Right ventricle myocardium superior (tissue), 1 donor: ENCODE measurements around the gene CPN2. TPM values are rescaled to one million over a fixed set of nuclear protein-coding genes. Genes with fewer than 3 reads are reported as not detected.

ENCODE experiments used
- ATAC-seq: fragments of 200-7000 bp; cut with Tn5 transposase; one replicate; pipeline ENCODE4 v1.9.1; 2020; ENCODE audit warnings: mild to moderate bottlenecking; ENCODE audit not compliant: poor library complexity
- DNase-seq: peaks from one replicate; pipeline ENCODE4 v3.0.0-alpha.2; 2020
- intact Hi-C: fragments of 100-400 bp; cut with DNase I; formaldehyde crosslinking; loops from one replicate; pipeline ENCODE4 v1.11.2; 2022
- total RNA-seq: library from RNA; stranded (reverse); fragmentation: NEBNext Ultra II Directional; extraction: Animal tissue kit (Norgen Biotek cat#: 25700); gene quantifications from one replicate; pipeline ENCODE4 v1.2.1, GENCODE V29; 2021
- donor health status: DM: no; HTN: yes; CAD: no; lungs with severe emphysema.

CPN2 gene
- total RNA-seq, 1 donor from 2014 or later = 2.4 TPM

DNA sequence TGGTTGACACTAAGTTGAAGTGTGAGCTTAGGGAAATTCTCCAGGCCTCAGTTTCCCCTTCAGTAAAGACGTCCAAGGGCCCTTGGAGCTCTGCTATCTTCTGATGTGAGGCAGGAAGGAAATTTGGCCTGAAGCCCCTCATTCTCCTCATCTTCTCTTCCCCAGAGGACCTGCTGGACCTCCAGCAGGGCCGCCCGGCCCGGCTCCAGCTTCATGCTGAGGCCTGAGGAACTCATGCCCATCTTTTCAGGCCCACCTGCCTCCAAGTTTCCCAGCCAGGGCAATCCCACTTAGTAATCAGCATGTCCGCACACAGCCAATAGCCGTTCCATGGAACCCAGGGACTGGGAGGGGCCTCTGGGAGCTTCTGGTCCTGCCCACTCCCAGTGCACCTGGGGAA lies 14.4 kb upstream of the CPN2 start:
- no peak for ATAC-seq
- intact Hi-C loops = no loop called here
- no peak for DNase-seq

DNA sequence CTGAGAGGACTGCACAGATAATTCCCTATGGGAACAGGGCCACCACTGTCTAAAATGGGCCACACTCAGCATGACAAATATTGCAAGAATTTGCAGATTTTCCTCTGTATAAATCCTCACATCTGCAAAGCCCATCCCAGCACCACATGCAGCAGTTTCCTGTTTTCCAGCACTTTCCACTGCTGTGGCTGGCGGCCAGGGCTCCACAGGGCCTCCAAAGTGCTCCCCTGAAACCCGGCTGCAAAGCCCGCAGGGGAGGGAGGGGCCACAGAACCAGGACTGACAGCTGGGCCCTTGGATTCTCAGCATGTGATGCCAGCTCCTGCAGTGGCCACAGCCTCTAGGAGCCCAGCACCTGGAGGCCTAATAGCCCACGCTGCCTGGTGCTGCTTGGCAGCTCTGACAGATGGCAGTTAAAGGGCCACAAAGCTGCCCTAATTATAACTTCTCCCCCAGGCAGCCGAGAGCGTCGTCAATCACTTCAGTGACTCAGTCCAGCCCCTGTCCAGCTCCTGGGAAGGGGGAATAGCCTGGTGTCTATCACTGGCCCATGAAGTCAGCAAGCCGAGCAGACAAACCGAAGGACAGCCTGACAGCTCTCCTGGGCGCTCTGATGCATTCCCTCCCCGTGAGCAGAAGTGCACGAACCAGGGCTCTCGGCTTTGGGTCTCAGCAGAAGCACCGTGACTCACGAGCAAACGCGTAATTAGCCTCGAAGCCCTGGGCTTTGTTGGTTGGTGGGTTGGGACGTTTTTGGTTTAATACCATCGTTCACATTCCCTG lies 13.7 kb upstream of the CPN2 start:
- DNase-seq (peak; percentile 58), ATAC-seq (peak; percentile 39)
- intact Hi-C loops = no loop called here

DNA sequence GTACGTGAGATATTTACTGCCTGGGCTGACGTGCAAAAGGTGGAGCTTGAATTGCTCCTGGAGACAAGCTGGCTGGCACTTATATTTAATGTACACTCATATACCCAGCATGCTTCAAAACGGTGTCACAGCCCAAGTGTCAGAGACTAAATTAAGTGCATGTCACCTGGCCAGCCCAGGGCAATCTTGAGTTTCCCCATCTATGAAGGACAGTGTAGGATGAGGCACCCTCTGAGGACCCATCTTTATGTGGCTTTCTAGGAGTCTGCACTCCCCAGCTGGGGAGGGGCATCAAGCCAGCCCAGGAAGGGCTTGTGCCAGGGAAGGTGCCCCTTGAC lies 13.2 kb upstream of the CPN2 start:
- no peak for ATAC-seq
- intact Hi-C loops = no loop called here
- DNase-seq = no peak

DNA sequence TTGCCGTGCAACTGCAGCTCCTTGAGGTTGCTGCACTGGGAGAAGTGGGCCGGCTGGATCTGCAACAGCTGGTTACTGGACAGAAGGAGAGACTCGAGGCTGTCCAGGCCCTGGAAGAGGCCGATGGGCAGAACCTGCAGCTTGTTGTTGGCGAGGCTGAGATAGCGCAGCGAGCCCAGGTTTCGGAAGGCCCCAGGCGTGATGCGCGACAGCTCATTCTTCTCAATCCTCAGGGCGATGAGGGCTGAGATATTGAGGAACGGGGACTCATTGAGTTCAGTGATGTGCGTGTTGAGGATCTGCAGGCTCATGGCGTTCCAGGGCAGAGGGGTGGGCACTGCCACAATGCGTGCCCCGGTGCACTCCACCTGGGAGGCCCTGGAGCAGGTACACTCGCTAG lies 9.4 kb upstream of the CPN2 start:
- ATAC-seq = no peak
- intact Hi-C loops = no loop called here
- DNase-seq = no peak

DNA sequence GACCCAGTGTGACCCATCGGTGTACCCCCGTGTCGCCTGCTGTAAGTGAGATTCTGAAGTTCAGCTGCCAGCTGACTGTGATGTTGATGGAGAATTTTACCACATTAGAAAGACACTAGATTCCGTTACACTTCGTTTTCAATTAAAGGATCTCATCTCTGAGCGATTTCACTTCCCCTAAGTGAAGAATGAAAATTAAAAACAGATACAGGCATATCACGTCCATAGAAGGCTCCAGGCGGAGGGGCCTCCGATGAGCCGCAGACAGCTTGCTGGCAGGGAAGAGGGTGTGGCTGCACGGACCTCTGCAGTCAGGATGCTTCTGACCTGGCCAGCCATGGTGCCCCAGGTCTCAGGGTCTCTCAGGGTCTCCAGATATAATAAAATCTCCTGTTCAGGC lies 6.6 kb upstream of the CPN2 start:
- DNase-seq = no peak

DNA sequence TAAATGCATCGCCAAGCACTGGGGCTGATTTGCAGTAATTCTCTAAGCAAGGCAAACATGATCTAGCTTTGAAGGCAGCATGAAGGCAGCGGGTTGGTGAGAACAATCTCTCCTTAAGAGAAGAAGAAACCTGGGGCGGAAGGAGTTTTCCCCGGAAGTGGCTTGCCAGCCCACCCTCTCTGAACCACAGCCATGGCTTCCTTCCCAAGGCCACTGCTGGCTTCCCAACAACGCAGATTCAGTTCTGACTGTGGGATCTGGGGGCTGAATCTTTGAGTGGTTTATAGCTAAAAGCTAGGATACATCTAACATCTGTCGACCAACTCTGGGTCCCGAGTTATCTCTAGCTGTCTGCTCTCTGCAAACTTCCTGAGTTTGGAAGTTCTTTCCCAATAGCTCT lies 4.3 kb upstream of the CPN2 start:
- no peak for DNase-seq
- intact Hi-C loops = no loop called here
- no peak for ATAC-seq

More for the DNA sequence above, 6.6 kb upstream of the CPN2 start:
- ATAC-seq = no peak
- intact Hi-C loops = no loop called here

DNA sequence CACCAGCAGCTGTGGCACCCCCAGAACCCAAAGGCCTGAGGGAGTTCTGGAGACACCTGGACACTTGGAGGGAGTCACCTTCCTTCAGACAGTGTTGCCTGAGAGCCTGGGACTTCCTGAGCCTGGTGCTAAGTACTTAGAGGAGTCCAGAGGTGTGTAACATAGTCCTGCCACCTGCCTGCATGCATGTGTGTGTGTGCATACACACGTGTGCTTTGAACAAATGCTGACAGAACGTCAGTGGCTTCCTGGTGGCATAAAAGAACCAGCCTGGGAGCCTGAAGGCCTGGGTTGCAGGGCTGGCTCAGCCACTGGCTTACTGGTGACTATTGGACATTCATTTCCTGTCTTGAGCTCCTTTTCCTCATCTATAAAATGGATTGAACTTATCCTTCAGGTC lies 3.2 kb upstream of the CPN2 start:
- intact Hi-C loops = no loop called here
- ATAC-seq (no peak), DNase-seq (no peak)

DNA sequence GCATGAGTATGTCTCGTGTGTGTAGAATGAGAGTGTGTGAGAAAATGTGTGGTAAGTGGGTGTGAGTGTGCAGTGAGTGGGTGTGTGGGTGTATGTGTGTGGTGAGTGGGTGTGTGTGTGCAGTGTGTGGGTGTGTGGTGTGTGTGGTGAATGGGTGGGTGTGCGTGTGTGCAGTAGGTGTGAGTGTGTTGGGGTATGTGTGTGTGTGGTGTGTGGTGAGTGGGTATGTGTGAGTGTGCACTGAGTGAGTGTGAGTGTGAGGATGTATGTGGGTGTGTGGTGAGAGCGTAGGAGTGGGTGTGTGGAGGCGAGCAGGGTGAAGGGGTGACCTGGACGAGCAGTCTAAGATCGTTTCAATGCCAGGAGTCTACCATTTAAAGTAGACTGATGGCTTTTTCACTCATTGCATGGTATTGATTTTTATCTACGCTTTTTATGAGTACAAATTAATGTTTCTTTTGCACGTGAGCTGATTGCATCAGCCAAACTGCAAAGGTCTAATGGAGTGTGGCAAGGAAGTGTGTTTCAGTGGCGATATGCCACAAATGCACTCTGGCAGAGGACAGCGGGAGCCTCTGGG lies 1.6 kb upstream of the CPN2 start:
- intact Hi-C loops = no loop called here
- no peak for ATAC-seq
- no peak for DNase-seq

DNA sequence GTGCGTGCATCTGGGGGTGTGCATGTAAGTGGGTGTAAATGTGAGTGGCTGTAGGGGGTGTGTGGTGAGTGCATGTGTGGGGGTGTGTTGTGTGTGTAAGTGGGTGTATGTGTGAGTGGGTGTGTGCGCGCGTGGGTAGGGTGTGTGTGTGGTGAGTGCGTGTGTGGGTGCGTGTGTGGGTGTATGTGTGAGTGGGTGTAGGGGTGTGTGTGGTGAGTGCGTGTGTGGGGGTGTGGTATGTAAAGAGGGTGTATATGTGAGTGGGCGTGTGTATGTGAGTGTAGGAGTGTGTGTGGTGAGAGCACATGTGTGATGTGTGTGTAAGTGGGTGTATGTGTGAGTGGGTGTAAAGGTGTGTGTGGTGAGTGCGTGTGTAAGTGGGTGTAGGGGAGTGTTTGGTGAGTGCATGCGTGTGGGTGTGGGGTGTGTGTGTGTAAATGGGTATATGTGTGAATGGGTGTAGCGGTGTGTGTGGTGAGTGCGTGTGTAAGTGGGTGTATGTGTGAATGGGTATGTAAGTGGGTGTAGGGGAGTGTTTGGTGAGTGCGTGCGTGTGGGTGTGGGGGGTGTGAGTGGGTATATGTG lies 916 bp upstream of the CPN2 start:
- ATAC-seq = no peak

DNA sequence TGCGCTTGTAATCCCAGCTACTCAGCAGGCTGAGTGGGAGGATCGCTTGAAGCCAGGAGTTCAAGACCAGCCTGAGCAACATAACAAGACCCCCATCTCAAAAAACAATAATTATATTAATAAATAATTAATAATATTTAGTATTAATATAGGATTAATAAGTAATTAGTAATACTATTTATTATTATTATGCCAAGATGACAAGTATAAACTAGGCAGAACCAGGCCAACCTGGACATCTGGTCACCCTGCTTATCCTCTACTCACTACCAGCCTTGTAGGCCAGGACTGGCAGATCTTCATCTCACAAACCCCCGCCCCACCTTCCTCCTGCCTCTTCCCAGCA lies 429 bp downstream of the CPN2 start:
- intact Hi-C loops = no loop called here
- DNase-seq = no peak
- no peak for ATAC-seq

More for the DNA sequence above, 916 bp upstream of the CPN2 start:
- no peak for DNase-seq
- intact Hi-C loops = no loop called here

DNA sequence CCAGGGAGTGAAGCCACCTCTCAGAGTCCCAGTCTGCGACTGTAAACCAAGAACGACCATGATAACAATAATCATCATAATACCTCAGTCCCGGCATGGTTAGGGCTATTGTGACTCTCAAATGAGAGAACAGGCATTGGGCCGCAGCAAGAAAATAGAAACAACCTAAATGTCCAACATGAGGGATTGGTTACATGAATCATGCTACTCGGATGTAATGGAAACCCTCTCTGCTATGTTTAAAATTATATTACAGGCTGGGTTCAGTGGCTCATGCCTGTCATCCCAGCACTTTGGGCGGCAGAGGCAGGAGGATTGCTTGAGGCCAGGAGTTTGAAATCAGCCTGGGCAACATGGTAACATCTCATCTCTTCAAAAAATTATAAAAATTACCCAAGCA lies 2.8 kb downstream of the CPN2 start:
- DNase-seq (no peak), ATAC-seq (no peak)
- intact Hi-C loops = no loop called here

DNA sequence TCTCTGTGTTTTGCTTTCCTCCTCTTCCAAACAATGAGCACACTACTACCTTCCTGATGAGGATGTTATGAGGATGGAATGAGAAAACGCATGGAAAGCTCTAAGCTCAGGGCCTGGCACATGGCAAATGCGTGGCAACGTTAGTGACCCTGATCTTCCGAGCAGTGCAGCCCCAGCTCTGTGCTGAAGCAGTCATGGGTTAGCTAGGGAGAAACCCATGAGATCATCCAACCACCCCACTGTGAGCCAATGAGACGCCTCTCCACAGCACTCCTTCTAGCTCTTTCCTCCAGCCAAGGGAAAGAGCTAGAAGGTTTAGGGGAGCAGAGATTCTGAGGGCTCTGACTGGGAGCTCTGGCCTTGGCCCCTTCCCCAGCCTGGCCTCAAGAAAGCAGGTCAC lies 4.5 kb downstream of the CPN2 start:
- intact Hi-C loops = no loop called here

DNA sequence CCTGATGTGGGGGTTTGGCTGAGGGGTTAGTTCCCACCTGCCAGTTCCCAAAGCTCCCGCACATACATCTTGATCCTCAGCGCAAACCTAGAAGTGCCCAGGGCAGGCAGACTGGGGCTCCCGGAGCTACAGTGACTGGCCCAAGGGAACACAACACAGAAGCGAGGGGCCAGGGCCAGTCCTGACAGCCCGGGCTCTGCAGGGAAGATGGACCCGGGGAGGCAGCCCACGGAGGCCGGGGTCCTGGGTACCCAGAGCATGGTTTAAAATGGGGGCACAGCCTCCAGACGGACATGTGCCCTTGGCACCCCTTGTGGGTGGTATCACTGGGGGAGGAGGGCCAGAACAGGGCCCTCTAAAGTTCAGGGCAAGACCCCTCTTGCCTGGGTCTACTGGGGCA lies 5.1 kb downstream of the CPN2 start:
- intact Hi-C loops = no loop called here
- no peak for ATAC-seq
- DNase-seq = no peak

More for the DNA sequence above, 4.5 kb downstream of the CPN2 start:
- no peak for ATAC-seq
- DNase-seq = no peak

DNA sequence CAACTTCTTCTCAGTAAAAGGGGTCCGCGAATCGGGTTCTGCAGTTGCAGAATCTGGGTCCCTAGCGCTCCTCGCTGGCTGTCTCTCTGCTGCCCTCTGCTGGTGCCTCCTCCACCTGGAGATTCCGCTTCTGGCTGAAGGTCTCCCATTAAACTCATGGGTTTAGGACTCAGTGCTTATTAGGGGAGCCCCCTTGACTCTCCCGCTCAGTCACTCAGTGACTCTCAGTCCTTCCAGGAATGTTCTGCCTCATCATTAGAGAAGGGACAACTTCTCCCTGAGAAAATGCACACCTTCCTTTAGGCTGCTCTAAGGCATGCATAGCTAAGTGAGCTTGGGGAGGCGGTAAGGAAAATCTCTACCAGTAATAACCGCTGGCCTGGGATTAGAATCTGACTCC lies 7.1 kb downstream of the CPN2 start:
- DNase-seq = peak; percentile 85
- peak; percentile 74 for ATAC-seq
- intact Hi-C loops = no loop called here

DNA sequence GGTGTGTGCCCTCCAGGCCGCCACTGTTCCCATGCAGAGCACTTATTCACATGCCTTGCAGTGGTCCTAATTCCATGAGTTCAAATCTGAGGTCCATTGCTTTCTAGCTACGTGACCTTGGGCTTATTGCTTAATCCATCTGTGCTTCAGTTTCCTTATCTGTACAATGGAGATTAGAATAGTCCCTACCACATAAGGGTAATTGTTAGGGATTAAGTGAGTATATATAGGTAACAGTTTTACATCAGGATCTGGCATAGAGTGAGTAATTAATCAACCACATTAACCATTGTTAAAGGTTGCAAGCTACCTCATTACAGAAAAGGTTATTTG lies 7.6 kb downstream of the CPN2 start:
- intact Hi-C loops = no loop called here
- ATAC-seq = no peak
- DNase-seq = no peak

DNA sequence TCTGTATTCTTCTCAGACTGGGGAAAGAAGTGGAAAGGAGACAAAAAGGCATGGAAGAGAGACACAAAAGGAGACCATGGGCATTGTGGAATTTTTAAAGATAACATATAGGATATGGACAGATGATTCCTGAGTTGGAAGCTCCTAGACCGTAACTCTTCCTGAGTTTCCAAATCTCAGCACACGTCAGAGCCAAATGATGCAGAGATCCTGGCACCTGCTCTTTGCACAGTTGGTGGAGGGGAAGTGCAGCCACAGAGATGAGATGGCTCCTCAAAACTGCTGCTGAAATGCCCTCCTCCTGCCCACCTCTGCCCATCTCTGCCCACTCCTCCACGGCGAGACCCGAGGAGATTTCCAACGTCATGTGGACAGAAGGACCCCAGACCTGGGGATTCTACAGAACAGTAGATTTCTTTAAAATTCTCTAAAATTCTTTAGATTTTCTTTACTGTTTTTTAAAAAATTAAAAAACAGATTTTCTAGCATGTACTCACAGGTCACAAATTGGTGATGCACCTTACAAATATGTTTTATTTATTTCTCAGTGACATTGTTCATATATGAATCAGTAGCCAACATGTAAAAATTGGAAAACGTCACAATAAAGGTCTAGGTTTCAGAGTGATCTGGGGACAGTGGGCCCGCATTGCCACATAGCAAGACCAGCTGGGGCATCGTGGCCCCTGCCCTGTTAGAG lies 8.1 kb downstream of the CPN2 start:
- DNase-seq = no peak
- intact Hi-C loops = no loop called here
- no peak for ATAC-seq

DNA sequence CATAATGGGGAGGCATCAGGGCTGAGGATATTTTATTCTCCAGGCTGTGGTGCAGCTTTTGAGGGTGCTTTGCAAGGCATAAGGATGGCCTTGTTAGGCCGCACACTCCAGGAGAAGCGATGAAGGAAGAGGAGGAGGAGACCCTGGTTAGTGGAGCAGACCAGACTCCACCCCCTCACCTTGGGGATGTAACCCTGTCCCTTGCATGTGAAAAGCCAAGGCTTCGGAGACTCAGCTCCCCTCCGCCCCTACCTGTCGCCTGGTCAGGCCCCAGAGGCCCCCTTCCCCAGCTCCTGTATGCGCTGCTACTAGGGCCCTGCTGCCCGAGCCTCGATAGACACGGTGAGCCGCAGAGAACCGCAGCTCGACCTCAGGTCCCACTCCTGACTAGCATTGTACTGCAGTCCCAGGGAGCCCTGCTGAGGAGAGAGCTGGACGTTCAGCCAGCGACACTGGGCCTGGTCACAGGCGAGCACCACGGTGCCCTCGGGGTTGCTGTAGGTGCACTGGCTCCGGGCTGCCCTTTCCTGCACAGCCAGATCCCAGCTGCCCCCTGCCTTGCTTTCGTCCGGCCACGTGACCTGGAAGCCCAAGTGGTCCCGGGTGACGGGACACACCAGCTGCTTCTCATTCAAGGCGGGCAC lies 10.2 kb downstream of the CPN2 start:
- DNase-seq (no peak), ATAC-seq (no peak)
- intact Hi-C loops = loop anchor here (2.0 kb wide), 1 partner anchor 58 kb away; the partner anchor contains the start of gene GP5

DNA sequence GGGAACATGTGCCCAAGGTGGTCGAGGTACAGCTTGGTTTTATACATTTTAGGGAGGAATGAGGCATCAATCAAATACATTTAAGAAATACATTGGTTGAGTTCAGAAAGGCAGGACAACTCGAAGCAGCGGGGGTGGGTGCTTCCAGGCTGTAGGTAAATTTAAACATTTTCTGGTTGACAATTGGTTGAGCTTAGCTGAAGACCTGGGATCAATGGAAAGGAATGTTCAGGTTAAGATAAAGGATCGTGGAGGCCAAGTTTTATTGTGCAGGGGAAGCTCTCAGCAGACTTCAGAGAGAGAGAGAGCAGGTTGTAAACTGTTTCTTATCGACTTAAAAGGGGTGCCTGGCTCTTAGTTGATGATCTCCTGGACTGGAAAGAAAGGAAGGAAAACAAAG lies 11.3 kb downstream of the CPN2 start:
- intact Hi-C loops = loop anchor here (2.0 to 10.0 kb wide), 2 partner anchors 59 to 245 kb away; partner anchors contain the start of gene GP5
- ATAC-seq (no peak), DNase-seq (no peak)

DNA sequence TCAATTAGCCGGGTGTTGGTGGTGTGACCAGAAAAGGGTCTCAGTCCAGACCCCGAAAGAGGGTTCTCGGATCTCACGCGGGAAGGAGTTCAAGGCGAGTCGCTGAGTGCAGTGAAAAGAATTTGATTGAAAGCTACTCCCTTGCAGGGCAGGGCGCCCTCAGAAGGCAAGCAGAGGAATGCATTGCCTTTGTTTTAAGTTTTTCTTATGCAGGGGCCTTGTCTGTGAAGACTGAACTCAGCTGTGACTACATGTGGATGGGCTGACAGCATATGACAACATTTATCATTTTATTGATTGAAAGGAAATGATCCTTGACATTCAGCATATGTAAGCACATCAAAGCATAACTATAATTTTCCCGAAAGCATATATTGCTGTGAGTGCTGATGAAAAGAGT lies 11.8 kb downstream of the CPN2 start:
- intact Hi-C loops = loop anchor here (10.0 kb wide), 1 partner anchor 245 kb away; no protein-coding TSS in a partner anchor
- DNase-seq = no peak
- ATAC-seq = no peak
